ENCODE measurements around the gene TLX1.

DNA sequence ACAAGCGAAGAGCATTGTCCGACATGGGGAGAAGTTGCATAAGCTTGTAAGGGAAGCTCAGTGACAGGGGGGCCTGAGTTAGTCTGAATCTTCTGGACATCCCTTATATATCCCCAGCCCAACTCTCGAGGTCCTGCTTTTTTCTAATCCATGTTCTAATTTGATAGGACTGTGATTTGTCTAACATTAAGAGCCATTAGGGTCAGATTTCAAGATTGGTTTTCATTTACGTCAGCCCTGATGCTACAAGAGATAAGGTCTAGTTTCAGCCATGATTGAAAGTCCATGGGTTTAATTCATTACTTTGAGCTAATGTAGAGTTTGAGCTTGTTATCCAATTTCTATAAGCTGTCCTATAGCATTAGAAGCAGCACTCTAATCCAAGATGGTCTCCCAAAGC, 20.3 kb downstream of the TLX1 start:
- TF ChIP-seq, protein P1, sequence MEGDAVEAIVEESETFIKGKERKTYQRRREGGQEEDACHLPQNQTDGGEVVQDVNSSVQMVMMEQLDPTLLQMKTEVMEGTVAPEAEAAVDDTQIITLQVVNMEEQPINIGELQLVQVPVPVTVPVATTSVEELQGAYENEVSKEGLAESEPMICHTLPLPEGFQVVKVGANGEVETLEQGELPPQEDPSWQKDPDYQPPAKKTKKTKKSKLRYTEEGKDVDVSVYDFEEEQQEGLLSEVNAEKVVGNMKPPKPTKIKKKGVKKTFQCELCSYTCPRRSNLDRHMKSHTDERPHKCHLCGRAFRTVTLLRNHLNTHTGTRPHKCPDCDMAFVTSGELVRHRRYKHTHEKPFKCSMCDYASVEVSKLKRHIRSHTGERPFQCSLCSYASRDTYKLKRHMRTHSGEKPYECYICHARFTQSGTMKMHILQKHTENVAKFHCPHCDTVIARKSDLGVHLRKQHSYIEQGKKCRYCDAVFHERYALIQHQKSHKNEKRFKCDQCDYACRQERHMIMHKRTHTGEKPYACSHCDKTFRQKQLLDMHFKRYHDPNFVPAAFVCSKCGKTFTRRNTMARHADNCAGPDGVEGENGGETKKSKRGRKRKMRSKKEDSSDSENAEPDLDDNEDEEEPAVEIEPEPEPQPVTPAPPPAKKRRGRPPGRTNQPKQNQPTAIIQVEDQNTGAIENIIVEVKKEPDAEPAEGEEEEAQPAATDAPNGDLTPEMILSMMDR (IDR thresholded peaks at IDR 0.05): no peak
- no peak for TF ChIP-seq POLR2A (IDR thresholded peaks at IDR 0.05)

Measured in esophagus squamous epithelium (tissue), 4 donors.